ENCODE results near the gene CHPF. TPM values are rescaled to one million over a fixed set of nuclear protein-coding genes. Genes with fewer than 3 reads are reported as not detected.

CHPF gene
- total and polyA plus RNA-seq, 11 donors: 74.1 to 209 (median 138) TPM

DNA sequence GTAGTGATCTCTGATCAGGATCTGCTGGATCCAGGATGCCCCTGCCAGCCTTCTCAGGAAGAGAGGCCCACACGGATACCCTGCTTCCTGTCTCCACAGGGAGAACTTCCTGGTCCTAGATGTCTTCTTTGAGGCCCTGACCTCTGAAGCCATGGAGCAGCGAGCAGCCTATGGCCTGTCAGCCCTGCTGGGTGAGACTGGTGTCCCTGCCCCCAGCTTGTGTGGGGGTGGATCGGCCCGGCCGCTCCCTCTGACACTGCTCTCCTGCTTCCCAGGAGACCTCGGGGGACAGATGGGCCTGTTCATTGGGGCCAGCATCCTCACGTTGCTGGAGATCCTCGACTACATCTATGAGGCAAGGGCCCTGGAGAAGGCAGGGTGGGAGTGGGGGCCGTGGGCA lies 6.6 kb downstream of the CHPF start:
- Histone ChIP-seq H3K27me3 (peaks cover 0 to 12% (median 0%) of the 10 kb centered on the region in 9 donors), H3K27ac (no peak overlapping the region), H3K4me3 (no peak overlapping the region), H3K9me3 (no peaks in the 10 kb centered on the region), H3K4me1 (peaks cover 0 to 27% (median 13%) of the 10 kb centered on the region in 12 donors), H3K36me3 (peaks cover 0 to 32% (median 27%) of the 10 kb centered on the region in 9 donors)
- 42 to 75% (median 57%) methylated on average over 4 to 9 of the region's 9 CpGs for whole genome bisulfite sequencing, 4 donors
- no peak for ATAC-seq
- no peak for DNase-seq
- TF ChIP-seq CTCF (IDR thresholded peaks at IDR 0.05): no peak
- TF ChIP-seq POLR2A (IDR thresholded peaks at IDR 0.05): no peak
- intact Hi-C loops (cut with DNase I): loop anchor here in 1 of 10 donors (5.0 kb wide), 1 partner anchor 150 kb away; no protein-coding TSS in a partner anchor

GRCh38 chr2:219536425-219536824 lies 7.2 kb downstream of the CHPF start:
- H3K36me3 ChIP-seq: peaks cover 0 to 28% (median 24%) of the 10 kb centered on the region in 9 donors
- H3K4me3 ChIP-seq: no peak overlapping the region
- WGBS, 4 donors: 80 to 86% (median 81%) methylated on average over 16 of the region's 16 CpGs
- peaks cover 0 to 12% (median 0%) of the 10 kb centered on the region in 9 donors for H3K27me3 ChIP-seq
- TF ChIP-seq CTCF (IDR thresholded peaks at IDR 0.05) (no peak), POLR2A (IDR thresholded peaks at IDR 0.05) (no peak)
- intact Hi-C loops (cut with DNase I): loop anchor here in 1 of 10 donors (5.0 kb wide), 1 partner anchor 151 kb away; no protein-coding TSS in a partner anchor
- ATAC-seq: no peak
- no peaks in the 10 kb centered on the region for H3K9me3 ChIP-seq
- H3K27ac ChIP-seq: no peak overlapping the region
- DNase-seq: no peak
- H3K4me1 ChIP-seq: peaks cover 0 to 21% (median 7%) of the 10 kb centered on the region in 12 donors

DNA sequence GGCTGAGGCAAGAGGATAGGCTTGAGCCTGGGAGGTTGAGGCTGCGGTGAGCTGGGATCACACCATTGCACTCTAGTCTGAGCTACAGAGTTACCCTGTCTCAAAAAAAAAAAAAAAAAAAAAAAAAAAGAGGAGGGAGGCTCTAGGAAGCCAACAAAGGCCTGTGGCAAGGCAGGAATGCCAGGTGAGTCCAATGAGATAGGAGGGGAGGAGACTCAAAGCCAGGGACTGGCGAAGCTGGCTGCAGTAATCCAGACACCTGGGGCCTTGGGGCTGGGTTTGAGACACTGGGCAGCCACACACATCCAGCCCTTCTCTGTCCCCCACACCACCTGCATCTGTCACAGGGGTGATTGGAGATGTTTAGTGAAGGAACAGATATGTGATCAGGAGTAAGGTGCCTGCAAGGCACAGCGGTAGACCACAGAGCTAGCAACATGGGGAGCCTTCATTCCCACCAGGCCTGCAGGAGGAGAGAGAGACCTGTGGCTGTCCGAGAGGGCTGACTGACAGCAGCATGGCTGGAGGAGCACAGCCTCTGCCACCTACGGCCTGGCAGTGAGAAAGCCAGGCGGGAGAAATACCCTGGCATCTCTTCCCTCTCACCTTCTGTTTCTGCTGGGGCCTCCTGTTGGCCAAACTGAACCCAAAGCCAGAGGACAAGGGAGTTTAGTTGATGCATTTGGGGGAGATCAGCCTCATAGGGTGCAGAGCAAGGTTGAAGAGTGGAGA lies 9.5 kb downstream of the CHPF start:
- intact Hi-C loops (cut with DNase I): loop anchor here in 4 of 10 donors (2.0 to 5.0 kb wide), 4 partner anchors 37 to 133 kb away; partner anchors contain the start of gene GMPPA (in 1 of the 4)
- ATAC-seq: no peak
- no peaks in the 10 kb centered on the region for H3K9me3 ChIP-seq

More for the DNA sequence above, 9.5 kb downstream of the CHPF start:
- no peak overlapping the region for H3K27ac ChIP-seq
- TF ChIP-seq POLR2A (IDR thresholded peaks at IDR 0.05) (no peak), CTCF (IDR thresholded peaks at IDR 0.05) (no peak)
- peaks cover 0 to 21% (median 6%) of the 10 kb centered on the region in 9 donors for H3K27me3 ChIP-seq
- DNase-seq: no peak
- no peak overlapping the region for H3K4me3 ChIP-seq
- peaks cover 0 to 23% (median 8%) of the 10 kb centered on the region in 12 donors for H3K4me1 ChIP-seq
- H3K36me3 ChIP-seq: peaks cover 0 to 5% (median 2%) of the 10 kb centered on the region in 9 donors
- 77 to 89% (median 82%) methylated on average over 6 of the region's 6 CpGs for WGBS, 4 donors
